Prostate gland (tissue), 2 donors: ENCODE measurements around the gene ANO10. TPM values are rescaled to one million over a fixed set of nuclear protein-coding genes. Genes with fewer than 3 reads are reported as not detected.
"Not testable (repeated sequence)": the region's sequence is repeated elsewhere in the genome, so short reads cannot be mapped to it uniquely, and the experiment has no call there.

Experiments used
- DNase-seq: peaks from one replicate; pipeline ENCODE4 v3.0.0-alpha.2; 2019; ENCODE audit warnings: low spot score
- H3K27ac ChIP-seq, 2 donors: fragments of 200-600 bp; sonication (generic); 2 replicates each; pipeline ENCODE4 v1.5.1; 2017 to 2019
- H3K27me3 ChIP-seq: fragments of 200-600 bp; sonication (generic); replicated peaks from 2 replicates; pipeline ENCODE4 v1.5.1; 2019; ENCODE audit not compliant: insufficient read depth
- H3K36me3 ChIP-seq, 2 donors: fragments of 200-600 bp; sonication (generic); 1 replicate in 1 of 2; 2 replicates in 1 of 2; pipeline versions ENCODE4 v1.5.1 to v1.8.1; 2017 to 2019
- H3K4me1 ChIP-seq: fragments of 200-600 bp; sonication (generic); replicated peaks from 2 replicates; pipeline ENCODE4 v1.5.1; 2019
- H3K4me3 ChIP-seq, 2 donors: fragments of 200-600 bp; sonication (generic); 2 replicates each; pipeline ENCODE4 v1.5.1; 2017 to 2019
- H3K9me3 ChIP-seq: fragments of 200-600 bp; sonication (generic); 2 replicates; pipeline ENCODE4 v1.5.1; 2017
- POLR2A ChIP-seq: fragments of 450-650 bp; IDR thresholded peaks from one replicate; pipeline ENCODE4 v1.6.1; 2016; ENCODE audit warnings: antibody characterized with exemption, mild to moderate bottlenecking
- POLR2AphosphoS5 ChIP-seq: sonication (generic); formaldehyde crosslinking; IDR thresholded peaks from one replicate; pipeline ENCODE4 v1.6.1; 2017; ENCODE audit warnings: antibody characterized with exemption
- WGBS: methylation state at CpG from one replicate; pipeline ENCODE4 v1.1.5; 2018; 5-methylcytosine and 5-hydroxymethylcytosine counted together
- intact Hi-C: fragments of 100-400 bp; cut with DNase I; formaldehyde crosslinking; loops from one replicate; pipeline ENCODE4 v1.14.2; 2022
- total RNA-seq, 2 donors: library from RNA; depleted of rRNA; stranded (reverse); fragments of >200 nt; gene quantifications; one replicate each; pipeline ENCODE4 v1.1.0, GENCODE V29; 2016
- TF ChIP-seq, protein P1 (sequence below), 4 experiments: fragments of 200-600 bp in 2 of 4; fragments of 450-650 bp in 2 of 4; sonication (generic) in 2 of 4; IDR thresholded peaks; 1 replicate in 3 of 4; 2 replicates in 1 of 4; pipeline ENCODE4 v1.5.1; 2016 to 2019; ENCODE audit warnings: antibody characterized with exemption in 4 of 4, mild to moderate bottlenecking in 2 of 4, moderate library complexity in 2 of 4

Gene ANO10
- total RNA-seq, 2 donors from 2014 or later, result 12.4 to 17.7 TPM

DNA sequence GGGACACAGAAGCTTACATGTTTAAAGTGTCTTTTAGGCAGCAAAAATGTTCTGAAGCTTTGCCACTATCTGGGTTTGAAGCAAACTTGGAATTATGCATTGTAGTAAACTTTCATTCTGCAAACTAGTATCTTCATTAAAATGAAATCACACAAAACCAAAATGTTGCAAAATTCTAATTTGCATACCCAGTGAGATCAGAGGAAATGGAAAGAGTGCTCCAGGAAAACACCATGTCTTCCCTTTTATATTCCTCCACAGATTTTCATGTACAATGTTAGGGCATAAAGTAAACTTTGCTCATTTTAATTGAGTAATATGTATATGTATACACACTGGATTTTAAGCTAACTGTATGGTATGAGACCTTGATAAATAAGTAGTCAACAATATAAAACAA, 23.9 kb downstream of the ANO10 start:
- DNase-seq, result no peak
- H3K4me3 ChIP-seq, result no peak overlapping the region
- H3K27me3 ChIP-seq, result no peaks in the 10 kb centered on the region
- intact Hi-C loops, result no loop called here
- no peak overlapping the region for H3K27ac ChIP-seq
- no peaks in the 10 kb centered on the region for H3K9me3 ChIP-seq
- H3K4me1 ChIP-seq, result no peaks in the 10 kb centered on the region
- H3K36me3 ChIP-seq, result no peaks in the 10 kb centered on the region
- TF ChIP-seq POLR2A (no peak), POLR2AphosphoS5 (no peak)
- TF ChIP-seq, protein P1, sequence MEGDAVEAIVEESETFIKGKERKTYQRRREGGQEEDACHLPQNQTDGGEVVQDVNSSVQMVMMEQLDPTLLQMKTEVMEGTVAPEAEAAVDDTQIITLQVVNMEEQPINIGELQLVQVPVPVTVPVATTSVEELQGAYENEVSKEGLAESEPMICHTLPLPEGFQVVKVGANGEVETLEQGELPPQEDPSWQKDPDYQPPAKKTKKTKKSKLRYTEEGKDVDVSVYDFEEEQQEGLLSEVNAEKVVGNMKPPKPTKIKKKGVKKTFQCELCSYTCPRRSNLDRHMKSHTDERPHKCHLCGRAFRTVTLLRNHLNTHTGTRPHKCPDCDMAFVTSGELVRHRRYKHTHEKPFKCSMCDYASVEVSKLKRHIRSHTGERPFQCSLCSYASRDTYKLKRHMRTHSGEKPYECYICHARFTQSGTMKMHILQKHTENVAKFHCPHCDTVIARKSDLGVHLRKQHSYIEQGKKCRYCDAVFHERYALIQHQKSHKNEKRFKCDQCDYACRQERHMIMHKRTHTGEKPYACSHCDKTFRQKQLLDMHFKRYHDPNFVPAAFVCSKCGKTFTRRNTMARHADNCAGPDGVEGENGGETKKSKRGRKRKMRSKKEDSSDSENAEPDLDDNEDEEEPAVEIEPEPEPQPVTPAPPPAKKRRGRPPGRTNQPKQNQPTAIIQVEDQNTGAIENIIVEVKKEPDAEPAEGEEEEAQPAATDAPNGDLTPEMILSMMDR (IDR thresholded peaks at IDR 0.05), result no peak

DNA sequence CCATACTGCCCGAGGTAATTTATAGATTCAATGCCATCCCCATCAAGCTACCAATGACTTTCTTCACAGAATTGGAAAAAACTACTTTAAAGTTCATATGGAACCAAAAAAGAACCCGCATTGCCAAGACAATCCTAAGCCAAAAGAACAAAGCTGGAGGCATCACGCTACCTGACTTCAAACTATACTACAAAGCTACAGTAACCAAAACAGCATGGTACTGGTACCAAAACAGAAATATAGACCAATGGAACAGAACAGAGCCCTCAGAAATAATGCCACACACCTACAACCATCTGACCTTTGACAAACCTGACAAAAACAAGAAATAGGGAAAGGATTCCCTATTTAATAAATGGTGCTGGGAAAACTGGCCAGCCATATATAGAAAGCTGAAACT, 25.6 kb downstream of the ANO10 start:
- H3K4me1 ChIP-seq, H3K27me3 ChIP-seq, H3K36me3 ChIP-seq, intact Hi-C loops, DNase-seq, H3K9me3 ChIP-seq, H3K4me3 ChIP-seq, H3K27ac ChIP-seq: not testable (repeated sequence)
- WGBS, result 98% methylated on average over 3 of the region's 3 CpGs

DNA sequence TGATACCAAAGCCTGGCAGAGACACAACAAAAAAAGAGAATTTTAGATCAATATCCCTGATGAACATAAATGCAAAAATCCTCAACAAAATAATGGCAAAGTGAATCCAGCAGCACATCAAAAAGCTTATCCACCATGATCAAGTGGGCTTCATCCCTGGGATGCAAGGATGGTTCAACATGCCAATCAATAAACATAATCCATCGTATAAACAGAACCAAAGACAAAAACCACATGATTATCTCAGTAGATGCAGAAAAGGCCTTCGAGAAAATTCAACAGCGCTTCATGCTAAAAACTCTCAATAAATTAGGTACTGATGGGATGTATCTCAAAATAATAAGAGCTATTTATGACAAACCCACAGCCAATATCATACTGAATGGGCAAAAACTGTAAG, 26.5 kb downstream of the ANO10 start:
- intact Hi-C loops, H3K27me3 ChIP-seq, H3K9me3 ChIP-seq, H3K4me3 ChIP-seq, H3K4me1 ChIP-seq, H3K36me3 ChIP-seq, H3K27ac ChIP-seq, DNase-seq: not testable (repeated sequence)
- WGBS, result 94% methylated on average over 3 of the region's 3 CpGs

DNA sequence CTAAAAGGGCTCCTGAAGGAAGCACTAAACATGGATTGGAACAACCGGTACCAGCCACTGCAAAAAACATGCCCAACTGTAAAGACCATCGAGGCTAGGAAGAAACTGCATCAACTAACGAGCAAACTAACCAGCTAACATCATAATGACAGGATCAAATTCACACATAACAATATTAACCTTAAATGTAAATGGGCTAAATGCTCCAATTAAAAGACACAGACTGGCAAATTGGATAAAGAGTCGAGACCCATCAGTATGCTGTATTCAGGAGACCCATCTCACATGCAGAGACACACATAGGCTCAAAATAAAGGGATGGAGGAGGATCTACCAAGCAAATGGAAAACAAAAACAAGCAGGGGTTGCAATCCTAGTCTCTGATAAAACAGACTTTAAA, 28.2 kb downstream of the ANO10 start:
- H3K36me3 ChIP-seq, DNase-seq, H3K27me3 ChIP-seq, H3K9me3 ChIP-seq, H3K4me1 ChIP-seq, H3K27ac ChIP-seq, H3K4me3 ChIP-seq, intact Hi-C loops: not testable (repeated sequence)
- 93% methylated on average over 4 of the region's 4 CpGs for WGBS

DNA sequence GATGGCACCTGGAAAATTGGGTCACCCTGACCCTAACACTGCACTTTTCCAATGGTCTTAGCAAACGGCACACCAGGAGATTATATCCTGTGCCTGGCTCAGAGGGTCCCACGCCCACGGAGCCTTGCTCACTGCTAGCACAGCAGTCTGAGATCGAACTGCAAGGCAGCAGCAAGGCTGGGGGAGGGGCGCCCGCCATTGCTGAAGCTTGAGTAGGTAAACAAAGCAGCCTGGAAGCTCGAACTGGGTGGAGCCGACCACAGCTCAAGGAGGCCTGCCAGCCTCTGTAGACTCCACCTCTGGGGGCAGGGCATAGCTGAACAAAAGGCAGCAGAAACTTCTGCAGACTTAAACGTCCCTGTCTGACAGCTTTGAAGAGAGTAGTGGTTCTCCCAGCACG, 29.9 kb downstream of the ANO10 start:
- H3K9me3 ChIP-seq, H3K27ac ChIP-seq, H3K4me1 ChIP-seq, H3K4me3 ChIP-seq, intact Hi-C loops, H3K36me3 ChIP-seq, DNase-seq, H3K27me3 ChIP-seq: not testable (repeated sequence)
- WGBS, result 93% methylated on average over 10 of the region's 10 CpGs

DNA sequence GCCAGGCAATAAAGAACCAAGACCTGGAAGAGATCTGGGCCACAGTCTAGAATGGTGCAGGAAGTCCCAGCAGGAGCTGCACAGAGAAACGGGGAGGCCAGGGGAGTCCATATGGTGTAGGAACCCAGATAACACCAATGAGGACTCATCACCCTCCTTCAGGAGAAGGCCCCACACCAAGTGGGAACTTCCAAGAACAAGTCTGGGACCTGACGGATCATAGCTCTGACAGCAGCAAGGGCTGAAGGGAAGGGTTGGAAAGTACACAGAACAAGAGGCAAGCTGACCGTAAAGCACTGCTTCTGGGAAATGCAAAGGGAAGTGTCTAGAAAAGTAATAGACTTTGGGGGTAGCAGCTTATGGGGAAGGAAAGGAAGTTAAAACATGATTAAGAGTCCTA, 34.5 kb downstream of the ANO10 start:
- DNase-seq, result no peak
- no peaks in the 10 kb centered on the region for H3K9me3 ChIP-seq

DNA sequence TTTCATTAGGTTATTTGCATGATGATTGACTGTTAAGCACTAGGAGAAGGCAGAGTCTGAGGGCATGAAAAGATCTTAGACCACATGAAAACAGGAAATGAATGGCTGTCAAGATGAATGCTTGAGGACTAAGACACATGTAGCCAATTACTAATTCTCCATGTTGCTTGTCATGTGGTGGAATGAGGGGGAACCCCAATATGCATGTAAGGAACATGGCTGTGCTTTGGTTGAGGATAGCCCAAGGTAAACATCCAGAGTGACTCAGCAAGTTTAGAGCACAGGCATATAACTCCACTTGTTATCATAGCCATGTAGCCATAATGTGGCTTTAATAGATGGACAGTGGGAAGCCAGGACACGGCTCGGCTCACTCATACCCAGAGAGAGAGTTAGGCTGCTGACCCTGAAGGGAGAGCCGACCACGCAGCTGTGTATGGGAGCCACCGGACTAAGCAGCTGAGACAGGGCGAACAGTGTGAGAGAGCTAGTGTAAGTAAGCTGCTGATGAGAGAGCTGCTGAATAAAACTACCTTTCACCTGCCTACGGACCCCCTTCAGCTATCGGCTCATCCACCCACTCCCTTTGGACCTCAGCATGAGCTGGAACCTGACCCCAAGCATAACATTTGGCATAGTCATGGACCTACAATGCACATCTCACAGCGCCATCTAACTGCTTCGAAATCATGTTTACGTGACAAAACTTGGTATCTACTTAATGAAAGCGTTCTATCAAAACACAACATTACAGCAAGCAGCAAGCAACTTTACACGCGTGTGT, 37.6 kb downstream of the ANO10 start:
- intact Hi-C loops, result no loop called here

More for the DNA sequence above, 34.5 kb downstream of the ANO10 start:
- Histone ChIP-seq H3K4me1 (no peaks in the 10 kb centered on the region), H3K36me3 (no peaks in the 10 kb centered on the region), H3K4me3 (no peak overlapping the region), H3K27me3 (no peaks in the 10 kb centered on the region), H3K27ac (no peak overlapping the region)
- WGBS, result 94% methylated on average over 3 of the region's 3 CpGs
- intact Hi-C loops, result no loop called here
- TF ChIP-seq POLR2A (no peak), POLR2AphosphoS5 (no peak)
- TF ChIP-seq, protein P1 (IDR thresholded peaks at IDR 0.05), result no peak

More for the DNA sequence above, 37.6 kb downstream of the ANO10 start:
- H3K4me1 ChIP-seq, result no peaks in the 10 kb centered on the region
- TF ChIP-seq, protein P1 (IDR thresholded peaks at IDR 0.05), result no peak
- no peak for DNase-seq
- no peaks in the 10 kb centered on the region for H3K27me3 ChIP-seq
- WGBS, result 96% methylated on average over 14 of the region's 14 CpGs
- H3K4me3 ChIP-seq, result no peak overlapping the region
- H3K9me3 ChIP-seq, result no peaks in the 10 kb centered on the region
- H3K36me3 ChIP-seq, result no peaks in the 10 kb centered on the region
- H3K27ac ChIP-seq, result no peak overlapping the region
